Measurements from ENCODE around the gene ZNF23.

ZNF23 gene

GRCh38 chr16:71404364-71404763 is 57.7 kb downstream of the ZNF23 start:
- no peaks in the 10 kb centered on the region for H3K4me1 ChIP-seq (ENCODE audit: control insufficient read depth in 1 of 2, insufficient read depth in 2 of 2, low read length in 2 of 2)
- no peak overlapping the region for H3K4me3 ChIP-seq (ENCODE audit: low read depth in 1 of 2, low read length in 2 of 2)
- no peaks in the 10 kb centered on the region for H3K36me3 ChIP-seq (ENCODE audit: control insufficient read depth in 1 of 2, insufficient read depth in 2 of 2, low read length in 2 of 2)
- H3K9ac ChIP-seq (ENCODE audit: low read depth in 1 of 2, low read length in 2 of 2): no peak overlapping the region
- H3K27ac ChIP-seq (ENCODE audit: low read depth, low read length): no peak overlapping the region
- H3K9me3 ChIP-seq (ENCODE audit: control insufficient read depth in 1 of 2, low read length in 2 of 2): peaks cover 0 to 3% of the 10 kb centered on the region in 2 donors
- H3K27me3 ChIP-seq (ENCODE audit: control insufficient read depth in 1 of 2, insufficient read depth in 2 of 2, low read length in 2 of 2): peaks cover 0 to 8% of the 10 kb centered on the region in 2 donors

GRCh38 chr16:71402674-71403073 is 59.4 kb downstream of the ZNF23 start:
- peaks cover 0 to 3% of the 10 kb centered on the region in 2 donors for H3K9me3 ChIP-seq (ENCODE audit: control insufficient read depth in 1 of 2, low read length in 2 of 2)
- H3K4me3 ChIP-seq (ENCODE audit: low read depth in 1 of 2, low read length in 2 of 2): no peak overlapping the region
- H3K9ac ChIP-seq (ENCODE audit: low read depth in 1 of 2, low read length in 2 of 2): no peak overlapping the region
- H3K27ac ChIP-seq (ENCODE audit: low read depth, low read length): no peak overlapping the region
- no peaks in the 10 kb centered on the region for H3K36me3 ChIP-seq (ENCODE audit: control insufficient read depth in 1 of 2, insufficient read depth in 2 of 2, low read length in 2 of 2)
- no peaks in the 10 kb centered on the region for H3K4me1 ChIP-seq (ENCODE audit: control insufficient read depth in 1 of 2, insufficient read depth in 2 of 2, low read length in 2 of 2)
- peaks cover 0 to 8% of the 10 kb centered on the region in 2 donors for H3K27me3 ChIP-seq (ENCODE audit: control insufficient read depth in 1 of 2, insufficient read depth in 2 of 2, low read length in 2 of 2)

GRCh38 chr16:71402007-71402406 is 60.0 kb downstream of the ZNF23 start:
- H3K27ac ChIP-seq (ENCODE audit: low read depth, low read length): no peak overlapping the region
- no peaks in the 10 kb centered on the region for H3K36me3 ChIP-seq (ENCODE audit: control insufficient read depth in 1 of 2, insufficient read depth in 2 of 2, low read length in 2 of 2)
- no peaks in the 10 kb centered on the region for H3K4me1 ChIP-seq (ENCODE audit: control insufficient read depth in 1 of 2, insufficient read depth in 2 of 2, low read length in 2 of 2)
- peaks cover 0 to 8% of the 10 kb centered on the region in 2 donors for H3K27me3 ChIP-seq (ENCODE audit: control insufficient read depth in 1 of 2, insufficient read depth in 2 of 2, low read length in 2 of 2)
- no peak overlapping the region for H3K4me3 ChIP-seq (ENCODE audit: low read depth in 1 of 2, low read length in 2 of 2)
- H3K9me3 ChIP-seq (ENCODE audit: control insufficient read depth in 1 of 2, low read length in 2 of 2): peaks cover 0 to 3% of the 10 kb centered on the region in 2 donors
- no peak overlapping the region for H3K9ac ChIP-seq (ENCODE audit: low read depth in 1 of 2, low read length in 2 of 2)

- Histone ChIP-seq H3K9ac (ENCODE audit: low read depth in 1 of 2, low read length in 2 of 2) (no peak overlapping the region), H3K36me3 (ENCODE audit: control insufficient read depth in 1 of 2, insufficient read depth in 2 of 2, low read length in 2 of 2) (no peaks in the 10 kb centered on the region), H3K4me1 (ENCODE audit: control insufficient read depth in 1 of 2, insufficient read depth in 2 of 2, low read length in 2 of 2) (no peaks in the 10 kb centered on the region), H3K27me3 (ENCODE audit: control insufficient read depth in 1 of 2, insufficient read depth in 2 of 2, low read length in 2 of 2) (peaks cover 0 to 8% of the 10 kb centered on the region in 2 donors), H3K27ac (ENCODE audit: low read depth, low read length) (no peak overlapping the region), H3K9me3 (ENCODE audit: control insufficient read depth in 1 of 2, low read length in 2 of 2) (peaks cover 0 to 3% of the 10 kb centered on the region in 2 donors), H3K4me3 (ENCODE audit: low read depth in 1 of 2, low read length in 2 of 2) (no peak overlapping the region)
These were observed 62.1 kb downstream of the ZNF23 start for GRCh38 chr16:71399801-71400563.

Measured in duodenal mucosa (tissue), 2 donors.